NCI-H524 (cell line): ENCODE measurements around the gene PKIG.

Experiments used
- DNase-seq, 2 experiments: peaks; one replicate each; lab custom pipeline; 2025; lab: John Stamatoyannopoulos, UW

The PKIG gene

DNA sequence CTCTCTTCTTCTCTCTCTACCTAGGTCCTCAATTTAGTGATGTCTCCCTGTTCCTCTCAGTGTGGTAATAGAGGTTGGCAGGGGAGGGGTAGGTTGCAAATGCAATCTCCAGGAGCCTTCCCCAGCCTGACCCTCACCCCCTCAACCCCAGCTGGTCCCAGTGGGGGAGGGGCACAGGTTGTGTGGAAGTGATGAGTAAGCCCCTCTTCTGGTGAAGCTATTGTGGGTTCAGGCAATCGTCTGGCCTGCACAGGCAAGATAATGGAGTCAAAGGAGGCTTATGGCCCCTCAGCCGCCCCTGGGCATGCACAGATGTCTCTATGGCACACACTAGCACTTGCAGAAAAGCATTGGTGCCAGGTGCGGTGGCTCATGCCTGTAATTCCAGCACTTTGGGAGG is 79.9 kb downstream of the PKIG start:
- DNase-seq, result no peak

DNA sequence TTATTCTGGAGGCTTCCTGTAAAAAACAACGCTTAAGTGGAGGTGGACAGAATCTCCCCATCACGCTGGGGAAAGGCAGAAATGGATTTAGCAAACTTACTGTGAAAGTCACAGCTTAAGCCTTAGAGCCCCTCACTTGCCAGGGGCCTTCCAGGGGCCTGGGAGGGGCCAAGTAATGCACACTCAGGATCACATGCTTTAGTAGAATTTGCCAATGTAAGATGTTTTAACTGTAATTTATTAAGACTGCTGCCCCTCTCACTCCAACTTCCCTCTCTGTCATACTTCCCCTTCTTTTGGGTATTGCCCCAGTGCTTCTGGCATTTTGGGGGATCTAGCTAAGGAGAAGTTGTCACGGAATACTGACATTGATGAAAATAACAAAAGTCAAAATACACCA is 81.8 kb downstream of the PKIG start:
- no peak for DNase-seq

DNA sequence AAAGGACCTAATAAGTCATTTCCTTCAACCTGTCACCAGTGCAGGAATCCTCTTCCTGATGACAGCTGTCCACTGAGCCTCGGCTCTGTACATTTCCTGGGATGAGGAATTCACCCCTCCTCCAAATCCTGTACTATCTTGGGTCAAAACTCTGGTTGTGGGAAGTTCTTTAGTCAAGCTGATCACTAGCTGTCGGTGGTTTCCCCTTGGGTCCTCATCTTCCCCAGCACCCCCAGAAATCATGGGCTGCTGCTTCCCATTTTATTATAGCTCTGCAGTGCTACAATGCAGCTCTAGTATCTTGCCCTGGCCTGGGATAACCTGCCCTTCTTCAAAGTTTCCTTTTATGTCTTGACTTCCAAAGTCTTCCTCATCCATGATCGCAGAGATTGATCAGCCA is 83.7 kb downstream of the PKIG start:
- no peak for DNase-seq
